Caki2 (cell line): ENCODE results near the gene RPP40. TPM values are rescaled to one million over a fixed set of nuclear protein-coding genes. Genes with fewer than 3 reads are reported as not detected.

ENCODE experiments used
- DNase-seq: peaks from one replicate; pipeline ENCODE4 v3.0.0-alpha.2; 2015; ENCODE audit warnings: low read depth
- in situ Hi-C: cut with HindIII; loops from 2 replicates; pipeline ENCODE4 v1.10.0; 2016; ENCODE audit warnings: low sequenced_read_pairs, low pct_unique_long_range_greater_than_20kb, mixed read lengths
- total RNA-seq: library from RNA; depleted of rRNA; stranded (reverse); fragments of >200 nt; shearing (Covaris generic); gene quantifications from 2 replicates; pipeline ENCODE4 v1.2.3, GENCODE V29; 2014; ENCODE audit warnings: low replicate concordance

Gene RPP40
- total RNA-seq, 1 experiment from 2014 or later = 24.2 TPM

DNA sequence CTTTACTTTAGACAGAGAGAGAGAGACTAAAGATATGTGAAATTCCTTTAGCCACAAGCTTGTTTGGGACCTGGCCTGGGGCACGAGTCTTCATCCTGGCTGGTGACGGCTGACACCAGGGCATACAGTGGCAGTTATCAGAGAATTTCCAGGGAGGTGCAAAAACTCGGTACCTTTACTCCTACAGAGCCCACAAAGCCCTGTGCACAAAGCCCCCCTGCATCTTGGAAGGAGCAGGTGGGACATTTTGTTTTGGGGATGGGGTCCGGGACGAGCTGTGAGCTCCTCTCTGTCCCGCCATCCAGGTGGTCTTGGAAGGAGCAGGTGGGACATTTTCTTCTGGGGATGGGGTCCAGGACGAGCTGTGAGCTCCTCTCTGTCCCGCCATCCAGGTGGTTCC is 28.9 kb downstream of the RPP40 start:
- in situ Hi-C loops = no loop called here
- no peak for DNase-seq

DNA sequence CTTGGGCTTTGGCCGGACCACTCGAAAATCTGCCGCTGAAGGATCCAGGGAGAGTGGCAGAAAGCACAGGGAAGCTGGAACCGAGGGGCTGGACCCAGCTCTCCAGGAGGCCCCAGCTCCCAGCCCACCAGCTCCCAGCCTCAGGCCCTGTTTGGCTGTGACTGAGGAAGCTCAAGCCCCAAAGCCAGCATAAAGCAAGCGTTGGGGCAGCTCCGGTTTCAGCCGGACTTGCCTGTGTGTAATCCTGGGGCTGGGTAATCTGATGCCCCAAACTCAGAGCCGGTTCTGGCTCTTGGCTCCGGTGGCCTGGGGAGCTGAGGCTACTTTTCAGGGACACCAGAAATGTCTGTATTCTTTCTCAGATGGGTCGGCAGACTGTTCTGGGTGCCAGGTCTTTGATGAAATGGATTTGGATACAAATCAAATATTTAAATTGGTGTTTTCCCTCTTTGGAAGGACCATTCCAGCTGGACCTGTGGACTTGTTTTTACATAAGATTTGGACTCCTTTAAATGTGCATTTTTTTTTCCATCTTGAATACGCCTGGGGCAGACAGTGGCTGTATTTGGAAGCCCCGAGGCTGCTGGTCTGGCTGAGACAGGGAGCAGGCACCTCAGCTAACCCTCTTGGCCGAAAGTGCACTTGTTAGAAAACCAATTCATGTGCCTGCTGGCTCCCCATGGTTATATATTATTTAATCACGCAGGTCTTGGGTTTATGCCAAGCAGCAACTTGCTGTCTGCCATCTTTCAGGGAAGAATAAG is 29.7 kb downstream of the RPP40 start:
- no peak for DNase-seq
- in situ Hi-C loops = no loop called here

GRCh38 chr6:4973415-4973814 is 30.4 kb downstream of the RPP40 start:
- in situ Hi-C loops = no loop called here
- DNase-seq = no peak

GRCh38 chr6:4972438-4972837 is 31.4 kb downstream of the RPP40 start:
- DNase-seq = no peak
- in situ Hi-C loops = no loop called here

- in situ Hi-C loops = no loop called here
- DNase-seq = no peak
Measured at GRCh38 chr6:4971851-4972250, 32.0 kb downstream of the RPP40 start.

DNA sequence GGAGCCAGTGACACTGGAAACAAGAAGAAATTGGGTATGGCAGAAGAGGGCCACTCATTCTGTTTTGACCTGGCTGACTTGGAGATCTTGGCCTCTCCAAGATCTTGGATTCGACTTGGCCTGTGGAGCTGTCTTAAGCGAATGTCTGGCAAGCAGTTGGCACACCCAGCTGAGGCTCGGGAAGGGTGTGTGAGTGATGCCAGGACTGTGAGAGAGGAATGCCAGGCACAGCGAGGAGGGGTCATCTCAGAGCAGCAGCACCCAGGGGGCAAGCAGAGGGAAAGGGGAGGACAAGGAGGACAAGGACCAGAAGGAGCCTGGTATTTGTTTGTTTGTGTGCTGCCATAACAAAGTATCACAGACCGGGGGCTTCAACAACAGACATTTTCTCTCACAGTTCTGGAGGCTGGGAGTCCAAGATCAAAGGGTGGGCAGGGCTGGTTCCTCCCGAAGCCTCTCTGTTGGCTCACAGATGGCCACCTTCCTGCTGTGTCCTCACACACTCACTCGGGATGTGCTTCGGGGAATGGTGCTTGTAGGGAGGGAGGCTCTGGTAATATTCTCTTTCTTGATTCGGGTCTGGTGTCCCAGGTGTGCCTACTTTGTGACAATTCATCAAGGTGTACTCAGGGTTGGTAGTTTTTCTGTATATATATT is 33.0 kb downstream of the RPP40 start:
- in situ Hi-C loops = no loop called here
- DNase-seq = no peak

DNA sequence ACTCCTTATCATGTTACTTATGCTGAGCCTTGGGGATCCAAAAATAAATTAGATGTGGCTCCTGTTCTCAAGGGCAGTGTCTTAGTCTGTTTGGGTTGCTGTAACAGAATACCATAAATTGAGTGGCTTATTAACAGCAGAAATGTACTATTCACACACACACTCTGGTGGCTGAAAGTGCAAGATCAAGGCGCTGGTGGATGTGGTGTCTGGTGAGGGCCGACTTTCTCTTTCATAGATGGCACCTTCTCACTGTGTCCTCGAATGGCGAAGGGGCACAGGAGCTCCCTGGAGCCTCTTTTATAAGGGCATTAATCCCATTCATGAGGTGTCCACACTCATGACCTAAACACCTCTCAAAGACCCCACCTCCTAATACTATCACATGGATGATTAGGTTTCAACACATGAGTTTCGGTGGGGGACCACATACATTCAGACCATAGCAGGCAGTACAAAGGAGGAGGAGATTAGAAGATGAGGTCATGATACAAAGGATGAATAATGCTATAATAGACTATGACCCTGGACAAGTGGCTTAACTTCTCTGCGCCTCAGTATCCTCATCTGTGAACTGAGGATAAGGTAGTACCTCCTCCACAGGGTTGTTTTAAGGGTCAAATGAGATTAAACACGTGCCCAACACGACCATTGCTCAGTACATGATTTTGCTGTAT is 34.1 kb downstream of the RPP40 start:
- no peak for DNase-seq
- in situ Hi-C loops = no loop called here

GRCh38 chr6:4967301-4968030 is 36.4 kb downstream of the RPP40 start:
- DNase-seq = no peak
- in situ Hi-C loops = no loop called here

GRCh38 chr6:4965562-4966389 is 38.1 kb downstream of the RPP40 start:
- no peak for DNase-seq
- in situ Hi-C loops = no loop called here

- in situ Hi-C loops = no loop called here
- DNase-seq = no peak
Measured at GRCh38 chr6:4964675-4965561, 38.9 kb downstream of the RPP40 start.

DNA sequence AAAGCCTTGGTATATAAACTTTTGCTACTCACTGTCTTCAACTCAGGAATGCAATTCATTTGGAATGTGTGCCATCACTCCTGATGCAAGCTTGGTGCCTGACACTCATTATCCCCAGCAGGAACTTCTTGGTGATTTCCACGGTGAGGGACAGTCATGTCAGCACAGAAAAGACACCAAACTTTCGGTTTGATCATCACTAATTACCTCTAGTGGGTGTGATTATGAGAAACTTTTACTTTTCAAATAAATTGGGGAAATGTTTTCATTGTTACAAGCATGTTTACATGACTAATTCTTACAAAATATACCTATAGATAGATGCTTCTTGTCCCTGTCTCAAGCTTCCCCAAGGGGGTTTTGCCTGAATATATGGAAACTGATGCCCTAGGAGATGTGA is 40.9 kb downstream of the RPP40 start:
- no peak for DNase-seq
- in situ Hi-C loops = no loop called here

- in situ Hi-C loops = no loop called here
- DNase-seq = no peak
Measured at GRCh38 chr6:4961322-4962168, 42.3 kb downstream of the RPP40 start.

DNA sequence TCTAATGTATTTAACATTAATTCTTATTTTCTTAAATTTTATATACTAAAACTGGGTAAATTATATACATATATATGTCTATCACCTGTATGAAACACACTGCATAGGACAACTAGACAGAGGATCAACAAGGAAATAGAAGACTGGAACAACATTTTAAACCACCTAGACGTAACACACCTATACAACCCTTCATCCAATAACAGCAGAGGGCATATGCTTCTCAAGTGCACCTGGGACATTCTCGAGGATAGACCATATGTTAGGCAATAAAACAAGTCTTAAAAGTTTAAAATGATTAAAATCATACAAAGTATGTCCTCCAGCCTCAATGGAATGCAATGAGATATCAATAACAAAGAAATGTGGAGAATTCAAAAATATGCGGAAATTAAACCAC is 45.2 kb downstream of the RPP40 start:
- no peak for DNase-seq
- in situ Hi-C loops = no loop called here

DNA sequence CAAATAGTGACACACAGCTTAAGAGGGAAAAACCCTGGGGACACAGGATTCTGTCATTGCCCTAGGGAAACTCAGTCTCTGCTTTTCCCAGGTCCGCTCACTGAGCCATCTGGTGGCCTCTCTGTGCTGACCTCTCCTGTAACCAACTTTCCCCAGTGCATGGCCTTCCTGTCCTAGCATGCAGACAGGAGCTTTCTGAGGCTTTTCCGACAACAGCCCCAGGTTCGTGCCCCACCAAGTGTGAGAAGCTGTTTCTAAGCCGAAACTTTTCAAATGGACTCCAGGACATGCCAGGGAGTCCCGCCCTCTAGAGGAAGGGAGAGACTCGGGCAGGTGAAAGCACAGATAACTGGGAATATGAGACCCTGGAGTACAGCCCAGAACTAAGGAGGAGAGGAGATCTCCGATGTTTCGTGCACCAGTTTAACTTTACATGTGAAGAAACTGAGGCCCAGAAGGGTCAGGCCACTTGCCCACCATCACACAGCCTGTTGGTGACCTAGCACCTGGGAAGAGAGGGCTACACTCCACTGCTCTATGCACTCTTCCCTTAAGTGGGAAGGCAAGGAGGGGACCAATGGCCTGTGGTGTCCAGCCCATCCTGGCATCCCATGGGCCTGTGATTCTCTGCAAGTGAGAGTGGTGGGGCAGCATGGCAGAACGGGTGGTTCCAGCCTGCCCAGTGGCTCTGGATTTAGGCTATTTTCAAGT is 46.2 kb downstream of the RPP40 start:
- no peak for DNase-seq

DNA sequence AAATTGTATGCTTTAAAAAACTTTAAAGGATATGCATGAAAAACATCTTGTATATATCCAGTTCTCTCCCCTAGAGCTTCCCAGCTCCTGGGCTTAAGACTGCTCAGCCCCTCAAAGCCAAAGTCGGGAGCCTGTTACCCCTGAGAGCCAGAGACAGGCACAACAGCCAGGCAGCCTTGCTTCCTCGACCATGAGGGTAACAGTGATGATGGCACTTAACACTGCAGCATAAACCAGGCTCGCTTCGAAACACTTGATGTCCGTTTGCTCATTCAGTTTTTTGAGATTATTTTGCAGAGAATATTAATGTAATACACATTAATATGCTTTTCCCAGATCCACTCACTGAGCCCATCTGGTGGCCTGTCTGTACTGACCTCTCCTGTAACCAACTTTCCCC is 47.2 kb downstream of the RPP40 start:
- in situ Hi-C loops = no loop called here

More for the DNA sequence above, 46.2 kb downstream of the RPP40 start:
- in situ Hi-C loops = no loop called here

GRCh38 chr6:4953440-4953839 is 50.4 kb downstream of the RPP40 start:
- in situ Hi-C loops = no loop called here
- no peak for DNase-seq

More for the DNA sequence above, 47.2 kb downstream of the RPP40 start:
- no peak for DNase-seq
